HG03045 (cell line): ENCODE data around the gene CACNA1C.

ENCODE experiments used
- ATAC-seq: cut with Tn5 transposase; IDR thresholded peaks from one replicate; pipeline ENCODE4 v1.9.1; 2021; ENCODE audit warnings: mild to moderate bottlenecking, moderate library complexity; ENCODE audit not compliant: unreplicated experiment

Gene CACNA1C

DNA sequence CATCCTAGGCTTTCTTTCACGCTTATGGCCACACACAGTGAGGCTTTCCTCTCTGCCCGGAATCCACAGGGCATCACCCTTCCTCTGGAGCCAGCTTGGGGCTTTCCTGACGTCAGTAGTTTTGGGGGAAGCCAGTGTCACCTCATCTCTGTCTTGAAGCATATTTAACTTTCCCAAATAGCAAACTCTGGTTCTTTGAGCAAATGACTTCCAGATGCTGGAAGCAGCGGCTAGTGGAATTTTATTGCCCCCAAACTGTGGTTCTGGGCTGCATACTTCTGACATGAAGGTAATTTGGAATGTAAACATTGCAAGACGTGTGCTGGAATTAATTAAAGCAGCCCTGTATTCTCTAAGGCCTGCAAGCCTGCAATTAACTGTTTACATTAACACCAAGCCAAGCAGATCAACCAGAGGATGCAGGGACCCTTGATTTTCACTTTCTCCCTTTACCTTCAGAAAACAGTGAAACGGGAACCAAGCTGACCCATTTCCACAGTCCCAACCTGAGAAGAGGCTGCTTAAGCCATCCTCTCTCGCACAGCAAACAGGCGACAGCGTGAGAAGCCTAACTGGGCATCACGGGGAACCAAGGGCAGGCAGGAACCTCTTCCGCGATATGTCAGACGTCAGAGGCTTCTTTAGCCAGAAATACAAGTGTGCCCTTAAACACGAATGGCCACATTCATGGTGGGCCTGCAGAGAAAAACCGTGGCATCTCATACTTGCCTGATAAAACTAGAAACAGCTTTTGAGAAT, 258.4 kb downstream of the CACNA1C start:
- ATAC-seq, result no peak

DNA sequence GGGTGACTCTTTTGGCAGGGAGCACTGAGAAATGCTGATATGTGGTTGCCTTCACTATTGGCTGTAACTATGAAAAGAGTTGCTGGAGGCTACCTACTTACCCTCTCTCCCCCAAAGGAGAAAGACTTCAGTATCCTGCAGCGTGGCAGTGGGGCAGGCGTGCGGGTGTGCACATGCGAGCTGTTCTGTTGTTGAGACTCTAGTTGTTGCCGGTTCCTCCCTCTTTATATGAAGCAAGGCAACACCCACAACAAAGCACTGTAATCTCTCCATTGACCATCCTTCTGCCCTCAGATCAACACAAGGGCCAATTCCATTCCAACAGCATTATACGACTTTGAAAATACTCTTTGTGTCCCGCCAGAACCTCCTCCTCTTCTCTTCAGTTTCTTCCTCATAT, 259.4 kb downstream of the CACNA1C start:
- no peak for ATAC-seq

DNA sequence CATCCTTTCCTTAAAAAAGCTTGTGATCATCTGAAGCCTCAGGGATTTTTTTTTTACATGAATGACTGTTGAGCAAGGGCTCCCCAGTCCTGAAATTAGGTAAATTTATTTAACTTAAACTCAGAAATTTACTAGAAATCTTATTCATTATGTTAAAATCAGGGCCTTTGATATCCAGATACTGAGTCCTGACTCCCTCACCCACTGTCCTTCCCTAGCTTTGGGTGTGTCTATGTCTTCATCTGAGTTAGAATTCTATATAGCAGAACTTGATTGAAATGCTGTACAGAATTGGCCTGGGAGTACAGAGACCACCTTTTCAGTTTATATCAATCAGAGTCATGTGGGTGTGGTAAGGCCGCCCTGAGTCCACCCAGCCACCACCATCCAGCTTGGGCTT, 260.0 kb downstream of the CACNA1C start:
- ATAC-seq, result no peak

DNA sequence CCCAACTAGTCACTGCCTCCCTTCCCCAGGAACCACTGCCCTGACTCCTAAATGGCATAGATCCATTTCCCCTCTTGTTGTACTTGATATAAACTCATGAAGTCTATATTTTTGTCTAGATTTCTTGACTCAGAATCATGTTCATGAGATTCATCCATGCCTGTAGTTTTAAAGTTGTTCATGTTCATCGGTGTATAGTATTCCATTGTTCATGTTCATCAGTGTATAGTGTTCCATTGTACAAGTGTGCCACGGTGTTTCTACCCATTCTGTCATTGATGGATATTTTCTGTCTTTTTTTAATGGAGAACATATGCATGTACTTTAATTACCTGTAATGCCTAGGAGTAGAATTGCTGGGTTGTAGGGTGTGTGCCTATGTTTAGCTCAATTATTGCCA, 261.7 kb downstream of the CACNA1C start:
- ATAC-seq, result no peak

- no peak for ATAC-seq
Observed at GRCh38 chr12:2317772-2318171, 265.0 kb downstream of the CACNA1C start.

DNA sequence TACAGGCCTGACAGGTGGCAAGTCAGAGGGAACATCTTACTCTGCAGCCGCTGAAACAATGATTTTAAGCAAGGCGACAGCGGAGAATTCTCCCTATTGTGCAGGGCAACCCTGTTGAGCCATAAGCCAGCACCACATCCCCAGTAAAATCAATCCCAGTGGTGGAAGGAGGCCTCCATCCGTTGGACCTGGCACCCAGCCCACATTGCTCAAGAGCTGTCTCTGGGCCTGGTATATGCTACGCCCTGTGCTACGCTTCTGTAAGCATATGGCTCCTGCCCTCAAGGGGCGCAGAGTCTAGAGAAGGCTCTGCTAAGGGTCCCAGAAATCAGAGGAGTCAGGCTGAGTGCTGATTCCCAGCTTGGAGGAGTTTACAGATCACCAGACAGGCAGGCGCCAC, 265.5 kb downstream of the CACNA1C start:
- no peak for ATAC-seq

DNA sequence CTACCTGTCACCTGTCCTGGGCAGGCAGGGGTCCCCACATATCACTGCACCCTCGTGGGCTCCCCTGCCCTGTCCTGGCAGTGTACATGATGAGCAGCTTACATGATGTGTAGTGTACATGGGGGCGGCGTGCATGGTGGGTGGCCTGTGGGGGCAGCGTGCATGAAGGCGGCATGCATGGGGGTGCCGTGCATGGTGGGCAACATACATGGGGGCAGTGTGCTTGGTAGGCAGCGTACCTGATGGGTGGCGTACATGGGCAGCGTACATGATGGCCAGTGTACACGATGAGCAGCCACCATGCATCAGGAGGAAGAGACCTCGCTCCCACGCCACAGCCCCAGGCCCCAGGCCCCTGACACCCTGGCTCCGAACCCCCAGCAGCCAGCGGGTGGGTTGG, 266.3 kb downstream of the CACNA1C start:
- ATAC-seq, result no peak

DNA sequence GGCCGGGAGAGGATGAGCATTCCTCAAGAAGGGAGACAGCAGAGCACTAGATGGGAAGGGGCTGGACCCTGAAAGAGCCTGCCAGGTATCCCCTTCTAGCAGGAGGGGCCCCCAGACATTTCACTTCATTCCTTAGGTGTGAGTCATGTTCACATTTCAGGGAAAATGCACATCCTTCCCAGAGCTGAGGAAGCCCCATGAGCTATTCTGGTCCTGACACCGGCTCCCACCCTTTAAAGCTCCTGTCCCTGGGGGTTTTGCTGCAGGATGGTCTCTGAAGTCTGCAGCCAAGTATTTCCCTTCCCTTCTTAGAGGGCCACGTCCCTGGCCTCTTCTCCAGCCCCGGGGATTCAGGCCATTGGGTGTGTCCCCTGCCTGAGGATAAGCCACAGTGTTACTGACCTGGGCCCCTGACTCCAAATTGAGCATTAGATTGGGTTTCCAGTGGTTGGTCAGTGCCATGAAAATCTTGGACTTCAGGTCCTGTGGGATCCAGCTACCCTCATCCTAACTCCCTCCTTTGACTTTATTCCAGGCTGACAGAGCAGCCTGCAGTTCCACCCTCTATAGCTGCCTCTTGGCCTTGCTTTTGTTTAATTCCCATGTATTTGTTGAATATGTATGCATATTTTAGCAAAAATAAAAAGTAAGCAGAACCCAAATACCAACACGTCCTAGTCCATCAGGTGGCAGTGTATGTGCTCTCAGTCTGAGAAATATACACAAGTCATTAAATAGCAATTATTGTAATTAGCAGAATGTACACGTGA, 267.1 kb downstream of the CACNA1C start:
- no peak for ATAC-seq

- ATAC-seq, result no peak
Observed at GRCh38 chr12:2320841-2321240, 268.1 kb downstream of the CACNA1C start.

DNA sequence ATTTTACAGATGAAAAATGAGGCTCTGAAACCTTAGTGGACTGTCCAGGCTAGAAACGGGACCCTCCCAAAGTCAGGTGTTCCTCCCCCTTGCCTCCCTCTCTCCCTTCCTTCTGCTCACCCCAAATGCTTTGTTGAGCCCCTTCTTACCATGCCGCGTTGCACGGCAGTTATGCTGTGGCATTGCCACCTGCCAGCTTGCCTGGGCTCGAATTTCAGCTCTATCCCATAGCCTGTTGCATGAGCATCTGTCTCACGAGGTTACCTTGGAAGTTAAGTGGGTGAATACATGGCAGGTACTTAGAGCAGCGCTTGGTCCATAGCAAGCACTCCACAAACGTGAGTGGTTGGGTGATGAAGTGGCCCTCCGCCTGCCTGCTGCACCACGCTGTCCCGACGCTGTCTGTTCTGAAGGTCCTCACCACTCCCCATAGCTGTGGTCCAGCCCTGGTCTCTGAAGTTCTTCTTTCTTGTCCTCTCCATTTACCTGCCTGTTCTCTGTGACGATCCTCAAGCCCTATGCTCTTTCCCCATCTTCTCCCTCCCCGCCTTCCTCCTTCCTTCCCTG, 269.9 kb downstream of the CACNA1C start:
- ATAC-seq, result no peak

GRCh38 chr12:2323532-2324255, 270.9 kb downstream of the CACNA1C start:
- no peak for ATAC-seq

DNA sequence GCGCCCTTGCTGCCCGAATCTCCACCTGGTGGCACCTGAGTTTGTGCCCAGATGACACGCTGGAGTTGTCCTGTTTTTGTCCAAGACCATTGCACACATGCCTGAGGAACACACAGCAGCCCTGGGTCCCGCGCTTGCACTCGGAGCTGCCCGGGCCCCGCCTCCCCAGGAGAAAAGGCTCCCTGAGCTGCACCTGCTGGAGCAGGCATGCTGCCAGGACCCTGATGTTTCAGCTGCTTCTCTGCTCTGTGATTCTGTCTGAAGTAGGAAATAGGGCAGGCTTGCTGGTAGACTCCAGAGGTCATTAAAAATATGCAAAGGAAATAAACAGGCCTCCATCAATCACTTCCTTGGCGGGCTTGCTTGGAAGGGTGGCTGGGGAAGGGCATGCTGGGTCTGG, 271.6 kb downstream of the CACNA1C start:
- ATAC-seq, result no peak

- ATAC-seq, result no peak
Observed at GRCh38 chr12:2325519-2325918, 272.7 kb downstream of the CACNA1C start.

GRCh38 chr12:2326470-2326869, 273.7 kb downstream of the CACNA1C start:
- no peak for ATAC-seq

GRCh38 chr12:2328661-2329060, 275.9 kb downstream of the CACNA1C start:
- no peak for ATAC-seq

DNA sequence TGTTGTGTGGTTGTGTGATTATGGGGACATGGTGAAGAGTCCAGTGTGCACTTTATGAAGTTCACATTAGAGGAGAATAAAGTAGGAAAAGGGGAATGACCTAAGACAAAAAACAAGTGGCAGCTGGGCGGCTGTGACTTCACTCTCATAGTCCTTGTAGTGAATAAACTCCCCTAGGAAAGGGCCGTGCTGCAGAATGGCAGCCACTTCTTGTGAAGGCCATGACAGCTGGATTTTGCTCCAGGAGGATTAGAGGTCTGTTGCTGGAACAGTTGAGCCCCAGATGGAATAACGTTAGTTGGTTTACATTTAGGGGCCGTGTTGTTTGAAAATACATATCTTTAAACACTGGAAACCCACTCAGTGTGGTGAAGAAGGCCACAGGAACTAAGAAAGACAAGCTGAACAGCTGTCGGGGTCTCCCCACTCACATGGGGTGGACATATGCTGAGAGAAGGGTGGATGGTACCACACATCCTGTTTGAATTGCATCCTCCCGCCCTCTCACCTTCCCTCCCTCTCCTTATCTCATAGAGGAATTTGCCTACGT, 276.9 kb downstream of the CACNA1C start:
- no peak for ATAC-seq

- no peak for ATAC-seq
Observed at GRCh38 chr12:2332236-2332635, 279.4 kb downstream of the CACNA1C start.

- ATAC-seq, result no peak
Observed at GRCh38 chr12:2332947-2333346, 280.2 kb downstream of the CACNA1C start.

- no peak for ATAC-seq
Observed at GRCh38 chr12:2333491-2334195, 280.9 kb downstream of the CACNA1C start.

DNA sequence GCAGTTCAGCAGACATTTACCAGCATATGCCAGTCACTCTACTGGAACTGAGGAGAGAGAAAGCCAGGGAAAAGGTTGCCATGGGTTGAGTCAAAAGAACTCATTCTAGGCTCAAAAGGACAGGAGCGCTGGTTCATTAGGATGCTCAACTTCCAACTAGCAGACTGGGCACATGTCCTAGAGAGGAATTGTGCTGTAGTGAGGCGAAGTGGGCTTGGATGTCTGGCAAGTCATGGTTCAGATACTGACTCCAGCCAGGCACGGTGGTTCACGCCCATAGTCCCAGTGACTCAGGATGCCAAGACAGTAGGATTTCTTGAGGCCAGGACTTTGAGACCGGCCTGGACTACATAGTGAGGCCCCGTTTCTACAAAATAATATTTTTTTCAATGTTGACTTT, 281.5 kb downstream of the CACNA1C start:
- no peak for ATAC-seq

- no peak for ATAC-seq
Observed at GRCh38 chr12:2334689-2335088, 281.9 kb downstream of the CACNA1C start.
